Activated CD4-positive, CD25-positive, alpha-beta regulatory T cell treated with anti-CD3 and anti-CD28 coated beads, Interleukin-2, amount 50 U/mL, for 72 hours (primary cell): ENCODE results near the gene ACVR1.

Experiments used
- DNase-seq: peaks from one replicate; pipeline ENCODE4 v3.0.0; 2021

ACVR1 gene

DNA sequence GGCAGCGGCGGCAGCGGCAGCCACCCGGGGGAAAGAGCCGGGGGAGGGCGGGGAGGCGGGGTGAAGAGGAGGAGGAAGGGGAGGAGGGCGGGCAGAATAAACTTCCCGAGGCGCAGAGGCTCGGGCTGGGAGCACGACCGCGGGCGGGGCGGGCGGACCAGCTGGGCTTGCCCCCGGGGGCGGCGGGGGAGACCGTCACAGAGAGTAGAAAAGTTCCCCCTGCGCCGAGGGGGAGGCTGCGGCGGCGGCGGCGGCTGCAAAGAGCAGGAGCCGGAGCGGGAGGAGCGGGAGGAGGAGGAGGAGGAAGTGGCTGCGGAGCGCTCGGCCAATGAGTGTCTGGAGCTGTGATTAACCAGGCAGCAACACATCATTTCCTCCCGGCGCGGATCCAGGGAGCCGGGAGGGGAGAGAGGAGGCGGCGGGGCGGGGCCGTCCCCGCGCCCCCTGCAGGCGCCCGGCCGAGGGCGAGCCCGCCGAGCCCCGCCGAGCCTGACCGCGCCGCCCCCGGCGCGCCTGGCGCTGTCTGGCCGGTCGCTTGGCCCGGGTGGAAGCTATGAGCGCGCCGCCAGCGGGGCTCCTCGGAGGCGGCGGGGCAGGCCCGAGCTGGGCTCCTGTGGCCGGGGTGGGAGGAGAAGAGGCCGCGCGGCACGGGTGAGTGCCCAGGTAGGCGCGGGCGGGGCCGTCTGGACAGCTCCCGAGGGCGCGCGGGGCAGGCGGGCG, at the start of gene ACVR1:
ACVR1 (minus strand) TSS at position 265 of the 720 bp plus-strand sequence. CDS start 76,837 bp downstream, outside the sequence.
- DNase-seq, result peak; percentile 77

DNA sequence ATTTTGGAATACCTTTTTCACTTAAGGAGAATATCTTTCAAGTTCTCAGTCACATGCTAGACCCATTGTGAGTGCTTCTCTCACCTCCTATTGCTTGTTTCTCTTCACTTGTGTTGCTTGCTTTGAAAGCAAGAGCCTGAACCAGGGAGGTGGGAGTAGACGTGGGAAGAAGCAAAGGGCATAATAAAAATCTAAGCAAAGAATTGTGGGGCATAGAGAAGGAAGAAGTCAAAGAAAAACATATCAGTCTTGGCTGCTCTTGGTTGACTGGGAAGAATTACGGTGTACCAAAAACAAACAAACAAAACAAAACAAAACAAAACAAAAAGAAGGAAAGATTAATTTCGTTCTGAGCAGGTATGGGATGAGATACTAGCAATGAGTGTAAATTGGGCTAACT, 48.9 kb upstream of the ACVR1 start:
- no peak for DNase-seq

DNA sequence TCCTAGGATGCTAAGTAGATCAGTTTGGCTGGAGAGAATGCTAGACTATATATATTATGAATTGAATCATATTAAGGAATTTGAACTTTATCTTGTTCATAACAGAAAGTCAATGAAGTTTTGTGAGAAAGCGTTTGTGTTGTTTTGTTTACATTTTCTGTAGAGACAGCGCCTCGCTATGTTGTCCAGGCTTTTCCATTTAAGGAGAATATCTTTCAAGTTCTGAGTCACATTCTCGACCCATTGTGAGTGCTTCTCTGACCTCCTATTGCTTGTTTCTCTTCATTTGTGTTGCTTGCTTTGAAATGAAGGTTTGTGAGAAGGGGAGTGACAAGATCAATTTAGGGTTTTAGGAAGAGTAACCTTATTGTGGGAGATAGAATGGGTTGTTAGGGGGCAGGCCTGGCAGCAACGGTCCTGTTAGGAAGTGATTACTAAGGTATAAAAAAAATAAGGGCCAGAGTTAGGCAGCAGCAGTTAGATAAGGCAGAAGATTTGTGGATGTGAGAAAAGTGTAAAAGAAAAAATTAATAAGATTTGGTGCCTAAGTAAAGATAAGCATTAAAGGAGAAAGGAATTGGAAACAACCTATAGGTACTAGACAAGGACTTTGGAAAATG, 47.6 kb upstream of the ACVR1 start:
- DNase-seq, result no peak

DNA sequence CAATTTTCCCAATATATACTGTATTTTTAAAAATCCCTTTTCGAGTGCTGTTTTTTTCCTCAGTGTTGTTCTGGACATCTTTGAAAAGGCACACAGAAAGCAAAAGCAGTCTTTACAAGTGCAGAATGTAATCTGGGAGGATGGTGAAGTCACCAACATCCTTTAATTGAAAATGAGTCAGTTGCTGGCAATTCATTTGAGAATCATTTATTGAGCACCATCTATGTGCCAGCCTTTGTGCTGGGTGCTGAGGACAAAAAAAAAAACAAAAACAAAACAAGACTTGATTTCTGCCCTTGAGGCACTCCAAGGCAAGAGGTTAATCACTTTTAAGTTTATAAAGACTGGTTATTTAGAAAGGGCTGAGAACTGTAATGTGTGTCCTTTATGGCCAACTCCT, 46.7 kb upstream of the ACVR1 start:
- no peak for DNase-seq

DNA sequence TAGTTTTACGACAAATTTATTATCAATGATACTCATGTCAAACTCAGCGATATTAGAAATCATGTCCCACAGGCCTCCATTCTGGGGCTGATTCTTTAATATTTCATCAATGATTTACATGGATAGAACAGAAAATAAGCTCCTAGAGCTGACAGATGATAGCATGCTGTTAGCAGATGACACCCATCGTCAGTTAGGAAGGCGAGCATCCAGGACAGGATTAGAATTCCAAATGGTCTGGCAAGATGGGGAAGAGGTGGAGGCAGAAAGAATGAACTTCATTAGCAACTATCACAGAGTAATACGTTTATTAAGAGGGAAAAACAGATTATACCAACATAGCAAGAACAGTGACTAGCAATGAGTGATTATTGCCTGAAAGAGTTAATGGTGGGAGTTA, 46.2 kb upstream of the ACVR1 start:
- DNase-seq, result no peak

DNA sequence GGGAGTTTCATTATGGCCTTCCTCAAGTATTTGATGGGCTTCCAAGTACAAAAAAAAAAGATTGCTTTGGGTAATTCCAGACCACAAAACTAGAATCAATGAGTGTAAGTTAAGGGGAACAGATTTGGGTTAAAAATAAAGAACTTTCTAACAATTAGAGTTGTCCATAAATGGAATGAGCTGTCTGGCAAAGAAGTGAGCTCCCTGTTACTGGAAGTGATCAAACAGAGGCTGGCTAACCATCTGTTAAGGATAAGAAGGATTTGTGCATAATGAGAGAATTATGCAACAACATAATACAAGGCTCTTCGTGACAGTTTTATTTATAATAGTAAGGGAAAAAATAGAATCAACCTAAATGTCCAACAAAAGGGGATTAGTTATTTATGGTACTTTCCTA, 44.6 kb upstream of the ACVR1 start:
- no peak for DNase-seq

DNA sequence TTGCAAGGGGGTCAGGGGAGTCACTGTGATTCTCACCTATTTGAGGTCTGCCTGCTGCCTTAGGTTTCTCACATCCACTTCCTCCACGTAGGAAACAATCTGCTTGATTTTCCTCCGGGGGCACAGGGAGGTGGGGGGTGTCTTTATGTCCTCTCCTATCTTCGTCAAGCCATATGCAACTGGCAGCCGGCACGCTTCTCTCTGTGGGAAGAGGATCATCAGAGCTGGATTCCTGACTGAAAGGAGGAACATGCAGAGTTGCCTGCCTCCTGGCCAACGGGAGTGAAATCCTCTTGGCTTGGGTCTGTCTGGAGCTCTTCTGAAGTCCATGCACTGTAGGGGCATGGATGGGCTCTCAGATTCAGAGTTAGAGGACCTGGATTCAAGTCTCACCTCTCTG, 43.1 kb upstream of the ACVR1 start:
- no peak for DNase-seq

DNA sequence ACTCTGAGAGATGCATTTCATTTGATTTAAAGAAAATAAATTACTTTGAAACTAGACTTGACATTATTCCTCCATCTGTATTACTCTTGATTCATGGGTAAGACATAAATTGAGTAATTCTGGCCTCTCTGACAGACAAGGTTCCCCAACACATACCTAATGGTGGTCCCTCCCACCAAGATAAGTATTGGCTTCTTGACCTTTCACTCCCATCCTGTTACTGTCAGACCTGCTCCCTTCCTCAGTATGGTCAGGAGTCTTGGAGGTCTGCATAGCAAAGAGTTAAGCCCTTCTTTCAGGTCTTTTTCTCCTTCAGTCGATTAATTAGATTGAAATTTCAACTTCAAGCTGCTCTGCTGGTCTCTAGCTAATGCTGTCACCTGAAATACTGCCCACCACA, 42.2 kb upstream of the ACVR1 start:
- no peak for DNase-seq

DNA sequence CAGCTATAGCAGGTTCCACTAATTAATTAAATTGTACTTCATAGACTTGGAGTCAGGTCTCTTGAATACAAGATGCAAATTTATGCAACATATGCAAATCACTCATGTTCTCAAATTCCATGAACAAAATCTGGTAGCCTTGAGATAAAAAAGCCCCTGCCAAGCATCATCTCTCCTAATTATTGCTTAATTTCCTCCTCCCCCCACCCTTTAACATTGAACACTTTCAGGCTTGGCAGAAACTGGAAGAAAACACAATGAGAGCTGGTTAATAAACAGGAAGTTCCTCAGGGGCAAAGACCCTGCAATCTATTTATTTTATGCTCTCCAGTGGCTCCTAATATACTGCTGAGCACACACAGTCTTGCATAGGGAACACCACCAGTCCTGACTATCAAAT, 35.6 kb upstream of the ACVR1 start:
- DNase-seq, result no peak

DNA sequence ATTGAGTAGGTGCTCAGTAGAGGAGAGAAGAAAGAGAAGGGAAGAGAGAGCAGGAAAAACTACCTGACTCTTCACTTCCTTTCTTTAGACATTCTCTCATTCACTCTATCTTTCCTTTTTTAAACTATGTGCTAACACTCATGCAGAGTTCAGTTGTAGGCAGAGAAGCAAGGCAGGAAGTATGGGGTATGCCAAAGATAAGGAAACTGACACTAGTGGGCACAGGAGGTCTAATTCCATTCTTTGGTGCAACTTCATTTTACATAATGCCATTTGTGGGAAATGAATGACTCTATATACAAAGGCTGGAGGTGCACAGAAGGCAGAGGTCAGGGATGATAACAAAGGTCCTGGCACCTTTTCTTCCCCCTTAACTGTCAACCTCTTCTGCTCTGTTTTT, 35.1 kb upstream of the ACVR1 start:
- DNase-seq, result no peak

DNA sequence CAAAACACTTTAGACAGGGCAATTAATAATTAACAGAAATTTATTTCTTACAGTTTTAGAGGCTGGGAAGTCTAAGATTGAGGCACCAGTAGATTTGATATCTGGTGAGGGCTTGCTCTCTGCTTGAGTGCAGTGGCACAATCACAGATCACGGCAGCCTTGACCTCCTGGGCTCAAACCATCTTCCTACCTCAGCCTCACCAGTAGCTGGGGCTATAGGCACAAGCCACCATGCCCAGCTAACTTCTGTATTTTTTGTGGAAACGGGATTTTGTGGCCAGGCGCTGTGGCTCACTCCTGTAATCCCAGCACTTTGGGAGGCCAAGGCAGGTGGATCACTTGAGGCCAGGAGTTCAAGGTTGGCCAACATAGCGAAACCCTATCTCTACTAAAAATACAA, 29.0 kb upstream of the ACVR1 start:
- no peak for DNase-seq

DNA sequence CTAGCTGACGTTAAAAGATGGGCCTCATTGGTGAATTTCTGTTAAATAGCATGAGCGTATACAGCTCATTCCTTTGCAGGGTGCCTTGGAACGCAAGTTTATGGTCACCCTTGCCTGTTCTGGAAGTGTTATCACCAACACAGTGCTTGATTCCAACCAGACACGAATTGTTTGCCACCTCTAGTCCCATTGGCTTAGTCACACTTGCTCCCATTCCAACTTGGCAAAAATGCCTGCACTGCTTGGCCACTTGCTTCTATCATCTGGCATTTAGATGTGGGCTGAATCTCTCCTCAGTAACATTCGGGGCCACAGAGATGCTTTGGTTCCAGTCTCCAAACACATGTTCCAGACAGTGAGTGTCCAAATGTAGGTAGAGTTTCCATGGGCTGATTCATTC, 27.5 kb upstream of the ACVR1 start:
- no peak for DNase-seq

DNA sequence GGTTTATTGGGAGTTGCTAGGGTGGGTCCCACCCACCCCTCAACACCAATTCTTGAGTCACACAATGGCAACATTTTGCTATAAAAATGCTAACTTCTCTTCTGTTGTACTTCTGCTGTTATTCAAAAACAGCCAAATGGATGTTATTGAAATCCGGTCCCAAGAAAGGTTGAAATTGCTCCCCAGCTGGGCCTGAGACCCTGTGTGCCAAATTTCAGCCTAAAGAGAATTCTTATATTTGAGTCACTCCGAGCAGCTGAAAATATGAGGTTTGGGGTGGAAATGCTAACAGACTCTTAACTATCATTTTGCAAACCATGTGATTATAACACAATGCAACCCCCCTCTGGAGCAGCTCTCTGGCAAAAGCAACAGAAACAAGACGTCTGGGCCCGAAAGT, 27.0 kb upstream of the ACVR1 start:
- no peak for DNase-seq

DNA sequence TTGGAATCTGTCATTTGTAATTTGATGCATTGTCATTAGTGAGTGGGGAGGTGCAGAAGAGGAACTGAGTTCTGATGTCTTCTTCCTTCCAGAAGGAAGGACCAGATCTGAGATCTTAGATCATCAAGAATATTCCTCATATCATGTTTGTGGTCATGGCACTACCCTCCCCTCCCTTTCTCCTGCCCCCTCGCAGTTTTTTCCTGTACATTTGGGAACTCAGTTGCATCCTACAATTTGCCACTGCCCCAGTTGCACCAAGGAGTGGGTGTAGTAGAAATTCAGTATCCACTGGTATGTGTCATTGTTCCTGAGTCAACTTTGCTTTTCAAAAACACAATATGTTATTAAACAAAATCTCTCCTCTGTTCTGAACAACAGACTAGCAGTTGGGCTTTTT, 26.6 kb upstream of the ACVR1 start:
- no peak for DNase-seq

DNA sequence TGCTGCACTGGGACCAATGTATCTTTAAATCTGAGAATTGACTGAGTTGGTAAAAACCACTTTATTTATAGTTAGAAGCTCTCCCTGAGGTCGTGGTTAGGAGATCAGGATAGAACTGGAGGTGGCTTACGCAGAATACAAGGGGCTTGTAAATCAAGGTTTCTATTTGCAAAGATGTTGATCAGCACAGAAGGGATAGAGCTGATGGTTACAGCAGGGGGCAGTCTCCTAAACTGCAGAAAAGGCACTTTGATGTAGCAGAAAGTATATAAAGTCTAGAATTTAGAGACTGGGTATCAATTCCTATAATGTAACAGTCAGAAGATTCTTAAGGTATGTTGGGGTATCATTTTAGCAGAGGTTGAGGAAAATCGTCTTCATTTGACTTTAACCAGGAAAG, 25.2 kb upstream of the ACVR1 start:
- no peak for DNase-seq

DNA sequence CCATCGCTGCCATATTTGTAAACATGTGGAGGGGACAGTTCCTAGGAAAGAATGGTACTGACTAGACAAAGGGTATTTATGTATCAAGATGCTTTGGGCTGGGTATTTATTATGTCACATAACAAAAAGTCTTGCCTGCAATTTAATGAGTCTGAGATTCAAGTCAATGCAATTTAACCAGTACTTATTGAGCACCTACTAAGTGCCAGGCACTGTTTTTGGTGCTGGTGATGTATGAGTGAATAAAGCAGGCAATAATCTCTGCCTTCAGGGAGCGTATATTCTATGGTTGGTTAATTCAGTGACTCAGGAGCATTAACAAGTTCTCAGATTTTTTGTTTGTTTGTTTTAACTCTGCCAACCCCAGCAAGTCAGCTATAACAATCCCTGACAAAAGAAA, 24.6 kb upstream of the ACVR1 start:
- DNase-seq, result no peak

DNA sequence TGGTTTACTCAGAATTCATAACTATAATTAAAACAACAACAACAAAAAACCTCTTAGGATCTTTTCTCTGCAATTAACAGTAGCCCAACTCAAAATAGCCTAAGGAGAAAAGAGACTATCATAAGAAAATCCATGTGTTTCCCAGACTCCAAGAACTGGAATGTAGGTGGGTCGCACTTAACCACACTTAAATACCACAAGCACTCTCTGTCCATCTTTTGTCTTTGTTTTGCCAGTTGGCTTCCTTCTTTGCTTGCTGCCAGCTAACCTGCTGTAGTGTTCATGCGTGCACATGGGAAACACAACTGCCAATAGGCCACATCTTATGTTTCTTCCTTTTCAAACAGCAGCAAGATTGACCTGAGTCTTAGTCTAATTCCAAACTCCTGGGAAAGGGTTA, 24.1 kb upstream of the ACVR1 start:
- no peak for DNase-seq

DNA sequence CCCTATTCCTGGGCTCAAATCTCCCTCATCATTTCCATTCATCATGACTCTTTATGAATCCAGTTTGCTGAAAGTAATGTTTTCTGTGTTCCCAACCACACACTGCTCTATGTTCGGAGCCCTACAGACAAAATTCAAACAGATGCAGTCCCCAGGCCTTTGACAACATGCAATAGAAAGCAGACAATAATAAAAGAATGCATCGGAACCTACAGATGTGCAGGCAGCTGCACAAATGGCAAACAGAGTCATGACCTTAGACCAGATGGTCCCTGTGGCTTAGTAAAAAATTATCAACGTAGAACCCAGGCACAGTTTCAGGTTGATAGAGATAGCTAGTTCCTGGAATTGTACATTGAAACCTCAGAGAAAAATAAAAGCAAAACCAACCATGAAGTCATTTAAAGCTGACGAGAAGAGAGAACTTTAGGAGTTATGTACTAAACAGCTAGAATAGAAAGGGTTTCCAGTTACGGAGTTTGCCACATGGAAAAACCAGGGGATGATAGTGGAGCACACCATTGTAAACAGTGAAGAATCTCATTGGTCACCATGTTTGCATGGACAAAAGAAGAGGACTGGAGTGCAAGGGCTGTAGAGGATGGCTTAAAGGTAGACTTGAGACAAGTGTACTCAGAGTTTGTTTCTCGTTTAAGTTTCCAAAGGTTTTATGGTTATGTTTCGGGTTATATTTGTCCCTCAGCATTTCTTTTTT, 23.2 kb upstream of the ACVR1 start:
- DNase-seq, result no peak

DNA sequence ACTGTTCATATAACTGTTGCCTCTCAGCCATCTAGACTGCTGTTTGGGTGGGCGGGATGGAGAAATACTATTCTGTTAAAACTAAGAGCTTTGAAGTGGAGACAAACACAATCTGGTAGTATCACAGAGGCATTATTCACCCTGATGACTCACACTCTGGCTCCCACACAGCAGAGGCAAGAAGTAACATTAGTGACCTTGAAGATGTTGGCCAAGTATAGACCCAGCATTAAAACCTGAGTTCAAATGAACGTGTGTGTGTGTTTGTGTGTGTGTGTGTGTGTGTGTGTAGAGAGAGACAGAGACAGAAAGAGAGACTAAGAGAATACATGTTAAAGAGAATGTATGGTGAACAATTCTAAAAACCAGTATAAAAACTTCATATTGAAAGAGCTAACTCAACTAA, 22.5 kb upstream of the ACVR1 start:
- DNase-seq, result peak; percentile 38

DNA sequence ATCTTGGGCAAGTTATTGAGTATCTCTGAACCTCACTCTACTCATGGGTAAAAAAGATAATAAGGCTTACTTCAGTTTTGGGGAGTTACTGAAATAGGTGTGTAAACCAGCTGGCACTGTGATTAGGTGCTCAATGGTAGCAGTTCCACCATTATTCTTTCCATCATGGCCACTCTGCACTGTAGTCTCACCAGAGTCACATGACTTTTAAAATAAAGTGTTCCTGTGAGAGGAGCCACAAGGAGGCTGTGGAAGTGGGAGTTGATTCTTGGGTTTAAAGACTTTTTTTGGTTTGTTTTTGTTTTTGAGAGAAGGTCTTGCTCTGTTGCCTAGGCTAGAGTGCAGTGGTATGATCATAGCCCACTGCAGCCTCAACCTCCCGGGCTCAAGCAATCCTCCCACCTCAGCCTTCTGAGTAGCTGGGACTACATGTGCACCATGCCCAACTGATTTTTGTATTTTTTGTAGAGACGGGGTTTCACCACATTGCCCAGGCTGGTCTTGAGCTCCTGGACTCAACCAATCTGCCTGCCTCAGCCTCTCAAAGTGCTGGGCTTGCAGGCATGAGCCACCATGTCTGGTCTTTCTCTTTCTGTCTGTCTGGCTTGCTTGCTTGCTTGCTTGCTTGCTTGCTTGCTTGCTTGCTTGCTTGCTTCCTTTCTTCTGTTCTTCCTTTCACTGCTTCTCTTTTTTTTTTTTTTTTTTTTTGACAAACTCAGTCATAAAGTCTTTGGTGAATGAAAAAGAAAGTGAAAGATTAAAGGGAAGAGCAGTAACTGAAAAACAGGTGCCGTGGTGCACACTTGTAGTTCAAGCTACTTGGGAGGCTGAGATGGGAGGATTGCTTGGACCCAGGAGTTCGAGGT, 21.2 kb upstream of the ACVR1 start:
- peak; percentile 42 for DNase-seq

DNA sequence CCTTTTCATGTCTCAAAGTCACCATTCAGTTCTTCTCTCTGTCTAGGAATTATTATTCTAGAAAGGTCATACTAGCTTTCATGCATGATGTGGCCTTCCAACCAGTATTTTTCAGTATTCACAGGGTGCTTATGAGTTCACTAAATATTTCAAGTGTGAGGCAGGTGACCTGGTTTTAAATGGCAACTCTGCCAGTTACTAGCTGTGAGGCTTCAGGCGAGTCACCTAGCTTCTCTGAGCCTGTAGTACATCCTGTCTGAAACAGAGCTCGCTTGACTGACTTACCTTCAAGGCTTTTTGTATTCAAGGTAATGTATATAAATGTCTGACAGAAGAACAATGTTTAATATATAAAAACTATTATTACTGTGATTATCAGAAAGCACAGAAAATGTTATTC, 19.4 kb upstream of the ACVR1 start:
- no peak for DNase-seq

DNA sequence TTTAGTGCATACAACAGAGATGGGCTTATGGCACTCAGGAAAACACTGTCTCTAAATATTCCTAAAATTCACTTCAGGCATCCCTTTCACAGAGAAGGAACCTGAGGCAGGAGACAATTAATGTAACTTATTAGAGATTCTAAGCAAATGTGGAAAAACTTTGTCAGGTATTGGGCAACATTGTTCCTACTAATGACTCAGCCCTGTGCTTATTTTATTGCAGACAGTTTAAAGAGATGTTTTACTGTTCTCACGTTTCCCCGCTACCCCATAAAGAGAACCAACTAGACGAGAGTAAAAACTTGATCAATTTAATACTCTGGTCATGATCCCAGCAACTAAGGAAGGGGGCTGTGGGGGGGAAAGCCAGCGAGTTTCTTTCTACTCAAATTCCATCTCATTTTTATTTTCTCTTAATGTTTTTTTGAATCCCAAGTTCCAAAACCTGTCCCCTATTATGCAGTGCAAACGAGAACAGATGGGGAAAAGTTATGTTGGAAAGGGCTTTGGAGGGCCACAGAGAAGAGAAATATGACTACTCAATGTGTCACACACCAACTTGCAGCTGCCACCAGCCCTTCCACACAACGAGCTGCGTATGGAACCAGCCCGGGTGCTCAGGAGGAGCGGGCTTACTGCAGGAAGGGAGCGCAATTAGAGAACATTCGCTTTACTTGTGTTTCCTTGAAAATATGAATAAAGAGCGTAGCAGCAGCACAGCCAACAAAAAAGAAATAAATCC, 18.7 kb upstream of the ACVR1 start:
- no peak for DNase-seq

DNA sequence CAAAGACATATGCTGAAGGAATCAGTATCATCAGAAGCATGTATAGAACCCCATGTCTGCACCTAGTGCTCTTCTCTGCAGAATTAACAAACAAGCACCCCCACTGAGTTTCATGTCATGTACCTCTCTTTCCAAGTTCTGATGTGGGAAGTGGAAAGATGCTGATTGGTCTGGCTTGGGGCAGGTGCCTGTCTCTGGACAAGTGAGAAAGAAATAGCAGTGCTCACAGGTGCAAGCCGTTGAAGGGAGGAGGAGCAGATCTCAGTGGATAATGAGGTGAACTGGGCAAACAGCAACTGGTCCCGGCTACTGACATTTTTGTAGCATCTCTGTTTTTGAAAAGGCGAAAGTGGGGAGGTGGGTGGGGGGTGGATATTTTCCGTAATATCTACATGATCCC, 17.5 kb upstream of the ACVR1 start:
- DNase-seq, result no peak
